ENCODE data around the gene PPAT.

Gene PPAT

DNA sequence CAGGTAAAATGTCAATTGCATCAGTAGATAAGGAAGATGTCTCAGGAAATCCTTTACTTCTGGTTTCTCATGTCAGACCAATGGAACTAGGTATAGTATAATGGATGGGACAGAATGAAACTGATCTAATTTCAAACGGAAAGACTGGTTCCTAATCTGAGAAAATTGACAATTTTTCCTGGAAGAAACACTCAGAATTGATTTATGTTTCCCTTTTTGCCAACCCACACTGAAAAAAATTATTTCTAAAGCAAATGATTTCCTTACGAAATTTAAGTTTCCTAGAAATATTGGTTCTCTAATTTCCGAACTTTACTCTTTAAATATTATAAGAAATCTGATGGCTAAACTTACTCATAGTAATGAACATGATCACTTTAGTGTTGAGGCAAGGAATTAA, 19.1 kb downstream of the PPAT start:
- Mint-ChIP-seq H3K27me3 (no peaks in the 10 kb centered on the region), H3K9me3 (no peaks in the 10 kb centered on the region), H3K27ac (no peak overlapping the region), H3K4me1 (ENCODE audit: low read depth) (peaks cover 19% of the 10 kb centered on the region), H3K4me3 (no peak overlapping the region), H3K36me3 (ENCODE audit: low read depth) (peaks cover 5% of the 10 kb centered on the region)

DNA sequence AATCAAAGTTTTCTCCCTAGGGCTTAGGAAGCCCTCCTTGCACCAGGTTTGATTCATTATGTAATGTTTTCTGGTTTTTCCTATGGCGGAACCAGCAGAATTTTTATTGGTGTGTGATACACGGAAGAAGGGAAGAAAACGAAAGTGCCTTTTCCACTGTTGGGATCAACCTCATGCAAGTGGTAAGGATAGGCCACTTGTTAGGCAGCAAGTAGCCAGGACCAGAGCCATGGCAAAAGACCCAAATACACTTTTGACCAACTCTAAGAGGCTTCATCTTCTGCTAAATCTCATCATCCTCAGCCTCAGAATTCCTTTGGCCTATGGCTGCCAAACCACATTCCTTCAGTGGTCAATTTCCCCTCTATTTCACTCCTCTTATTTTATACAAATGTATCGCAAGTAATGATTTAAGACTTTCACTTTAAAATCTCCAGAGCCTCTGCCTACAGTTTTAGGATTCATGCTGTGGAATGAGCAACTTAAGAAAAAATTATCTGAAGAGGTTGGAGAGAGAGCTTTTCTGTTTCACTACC, 21.2 kb downstream of the PPAT start:
- no peaks in the 10 kb centered on the region for H3K36me3 Mint-ChIP-seq (ENCODE audit: low read depth)
- no peak overlapping the region for H3K27ac Mint-ChIP-seq
- H3K4me3 Mint-ChIP-seq: no peak overlapping the region
- H3K4me1 Mint-ChIP-seq (ENCODE audit: low read depth): peaks cover 37% of the 10 kb centered on the region
- H3K9me3 Mint-ChIP-seq: no peaks in the 10 kb centered on the region
- H3K27me3 Mint-ChIP-seq: no peaks in the 10 kb centered on the region

DNA sequence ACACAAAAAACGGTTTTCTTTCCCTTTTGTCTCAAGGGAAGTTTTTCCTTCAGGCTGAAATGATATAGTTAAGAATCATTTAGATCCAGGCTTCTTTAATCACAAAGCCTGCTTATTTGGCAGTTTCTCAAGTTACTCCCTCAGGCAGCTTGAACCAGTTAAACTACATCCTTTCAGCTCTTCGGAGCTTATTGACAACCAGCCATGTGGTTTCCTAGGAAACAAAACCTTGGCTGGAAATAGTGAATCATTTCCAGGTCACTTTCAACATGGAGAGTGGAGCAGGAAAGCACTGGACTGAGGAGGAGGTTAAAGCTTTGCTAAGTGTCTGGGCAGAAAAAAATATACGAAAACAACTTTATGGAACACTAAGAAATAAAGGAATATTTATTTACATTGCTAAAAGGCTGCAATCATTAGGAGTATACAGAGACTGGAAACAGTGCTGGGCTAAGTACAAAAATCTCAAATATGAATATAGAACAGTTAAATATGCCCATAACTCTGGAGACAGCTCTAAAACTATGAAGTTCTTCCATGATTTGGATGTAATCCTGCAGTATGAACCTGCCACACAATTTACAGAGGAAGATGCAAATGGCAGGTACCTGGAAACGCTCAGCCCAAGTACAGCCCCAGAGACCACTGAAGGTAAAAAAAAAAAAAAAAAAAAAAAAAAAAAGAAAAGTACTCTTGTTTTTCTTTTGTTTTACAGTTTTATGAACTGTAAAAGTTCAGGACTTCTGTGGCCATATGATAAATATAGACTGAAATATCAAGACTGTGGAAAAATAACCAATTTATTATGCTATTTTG, 25.0 kb downstream of the PPAT start:
- Mint-ChIP-seq H3K36me3 (ENCODE audit: low read depth) (peaks cover 24% of the 10 kb centered on the region), H3K4me3 (no peak overlapping the region), H3K4me1 (ENCODE audit: low read depth) (peaks cover 33% of the 10 kb centered on the region), H3K27ac (peak overlapping the region; percentile 64), H3K27me3 (no peaks in the 10 kb centered on the region), H3K9me3 (no peaks in the 10 kb centered on the region)

DNA sequence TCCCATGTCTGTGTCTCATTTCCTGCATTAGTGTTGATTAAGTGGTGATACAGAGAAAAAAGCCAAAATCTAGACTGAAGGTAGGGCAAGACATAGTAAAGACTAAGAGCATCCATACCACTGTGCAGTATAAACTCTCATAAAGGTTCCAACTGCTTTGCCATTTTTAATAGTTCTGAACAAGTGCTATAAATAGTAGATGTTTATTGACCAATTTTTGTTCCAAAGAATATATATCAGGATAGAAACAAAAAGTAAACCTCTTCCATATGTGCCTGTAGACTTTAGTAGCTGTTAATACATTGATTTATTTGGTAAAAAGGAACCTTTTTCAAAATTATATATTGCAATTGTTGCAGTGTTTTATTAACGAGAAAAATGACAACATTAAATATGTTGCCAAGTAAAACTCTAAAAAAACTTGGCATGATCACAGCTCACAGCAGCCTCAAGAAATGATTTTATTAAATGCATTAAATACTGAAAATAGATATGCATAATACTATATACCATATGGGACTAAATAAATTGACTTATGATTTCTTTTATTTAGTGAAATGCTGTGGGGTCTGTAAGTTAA, 25.8 kb downstream of the PPAT start:
- no peak overlapping the region for H3K4me3 Mint-ChIP-seq
- peaks cover 31% of the 10 kb centered on the region for H3K36me3 Mint-ChIP-seq (ENCODE audit: low read depth)
- H3K27me3 Mint-ChIP-seq: no peaks in the 10 kb centered on the region
- H3K4me1 Mint-ChIP-seq (ENCODE audit: low read depth): peaks cover 33% of the 10 kb centered on the region
- H3K27ac Mint-ChIP-seq: no peak overlapping the region
- H3K9me3 Mint-ChIP-seq: no peaks in the 10 kb centered on the region

DNA sequence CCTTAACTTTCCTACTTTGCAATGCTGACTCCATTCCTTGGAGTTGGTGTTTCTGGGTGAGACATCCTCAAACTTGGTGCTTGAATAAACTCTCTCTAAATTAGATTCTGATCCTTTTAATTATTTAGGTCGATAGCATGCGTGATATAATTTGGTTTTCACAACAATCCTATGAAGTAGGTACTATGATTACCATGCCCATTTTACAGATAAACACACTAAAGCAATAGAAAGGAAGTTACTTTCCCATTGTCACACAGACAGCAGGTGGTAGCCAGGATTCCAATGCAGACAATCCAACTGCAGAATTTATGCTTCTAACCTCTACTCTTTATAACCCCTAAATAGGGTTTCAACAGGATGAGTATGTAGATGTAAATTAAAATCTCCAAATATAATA, 26.4 kb downstream of the PPAT start:
- peaks cover 37% of the 10 kb centered on the region for H3K36me3 Mint-ChIP-seq (ENCODE audit: low read depth)
- H3K9me3 Mint-ChIP-seq: no peaks in the 10 kb centered on the region
- H3K27ac Mint-ChIP-seq: no peak overlapping the region

DNA sequence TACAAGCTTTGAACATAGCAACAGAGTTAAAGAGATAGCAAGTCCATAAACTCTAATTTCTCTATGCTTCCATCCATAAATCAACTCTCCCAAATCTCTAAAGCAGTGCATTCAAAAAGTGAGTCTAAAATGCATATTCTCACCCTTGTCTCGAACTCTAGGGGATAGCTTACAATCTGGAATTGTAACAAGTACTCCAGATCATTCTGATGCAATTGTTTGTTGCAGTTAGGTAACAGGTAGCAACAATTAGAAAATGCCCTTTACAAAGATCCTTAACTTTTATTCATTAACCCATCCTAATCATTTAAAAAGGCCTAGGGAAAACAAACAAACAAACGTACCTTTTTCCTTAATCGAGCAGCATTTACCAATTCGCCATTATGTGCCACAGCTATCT, 29.3 kb downstream of the PPAT start:
- no peak overlapping the region for H3K27ac Mint-ChIP-seq
- peaks cover 16% of the 10 kb centered on the region for H3K4me1 Mint-ChIP-seq (ENCODE audit: low read depth)
- H3K27me3 Mint-ChIP-seq: no peaks in the 10 kb centered on the region
- no peaks in the 10 kb centered on the region for H3K9me3 Mint-ChIP-seq
- H3K36me3 Mint-ChIP-seq (ENCODE audit: low read depth): peaks cover 54% of the 10 kb centered on the region
- H3K4me3 Mint-ChIP-seq: no peak overlapping the region

More for the DNA sequence above, 26.4 kb downstream of the PPAT start:
- H3K4me1 Mint-ChIP-seq (ENCODE audit: low read depth): peaks cover 33% of the 10 kb centered on the region
- H3K4me3 Mint-ChIP-seq: no peak overlapping the region
- H3K27me3 Mint-ChIP-seq: no peaks in the 10 kb centered on the region

DNA sequence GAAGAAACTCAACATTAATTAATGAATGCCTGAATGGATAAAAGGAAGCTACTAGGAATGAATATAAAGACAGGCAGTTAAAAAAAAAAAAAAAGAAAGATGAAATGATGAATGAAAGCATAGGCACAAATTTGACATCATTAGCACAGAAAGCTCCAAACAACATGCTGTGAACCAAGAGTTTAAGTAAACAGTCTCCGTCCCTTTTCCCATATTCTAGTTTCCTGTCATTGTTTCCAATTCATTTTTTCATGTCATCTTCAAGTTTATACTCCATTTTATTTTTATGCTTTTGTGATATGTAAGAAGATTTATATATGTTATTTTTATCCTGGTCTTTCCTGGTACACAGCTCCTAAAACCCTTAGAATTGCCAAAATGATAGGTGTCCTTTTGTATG, 30.4 kb downstream of the PPAT start:
- no peaks in the 10 kb centered on the region for H3K27me3 Mint-ChIP-seq
- no peaks in the 10 kb centered on the region for H3K9me3 Mint-ChIP-seq
- peaks cover 6% of the 10 kb centered on the region for H3K4me1 Mint-ChIP-seq (ENCODE audit: low read depth)
- no peak overlapping the region for H3K4me3 Mint-ChIP-seq
- no peak overlapping the region for H3K27ac Mint-ChIP-seq
- peaks cover 63% of the 10 kb centered on the region for H3K36me3 Mint-ChIP-seq (ENCODE audit: low read depth)

DNA sequence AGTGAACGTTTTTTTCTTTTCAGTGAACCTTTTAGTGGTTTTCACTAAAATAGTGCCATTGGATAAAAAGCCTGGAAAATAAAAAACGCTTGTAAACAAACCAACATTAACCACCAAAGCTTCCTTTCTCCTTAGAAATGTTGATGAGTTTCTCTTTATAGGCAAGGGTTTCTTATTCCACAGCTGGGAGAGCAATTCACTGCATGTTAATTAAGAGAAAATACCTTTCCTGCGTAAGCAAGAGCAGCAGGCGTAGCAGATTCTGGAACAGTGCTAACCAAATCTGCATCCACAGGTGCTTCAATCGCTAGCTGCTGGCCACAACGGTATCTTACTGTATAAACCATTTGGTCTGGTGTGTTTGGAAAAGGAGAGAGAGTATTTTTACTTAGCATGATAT, 34.9 kb downstream of the PPAT start:
- Mint-ChIP-seq H3K4me3 (no peak overlapping the region), H3K27me3 (no peaks in the 10 kb centered on the region), H3K4me1 (ENCODE audit: low read depth) (no peaks in the 10 kb centered on the region), H3K9me3 (no peaks in the 10 kb centered on the region), H3K36me3 (ENCODE audit: low read depth) (peaks cover 64% of the 10 kb centered on the region), H3K27ac (no peak overlapping the region)

DNA sequence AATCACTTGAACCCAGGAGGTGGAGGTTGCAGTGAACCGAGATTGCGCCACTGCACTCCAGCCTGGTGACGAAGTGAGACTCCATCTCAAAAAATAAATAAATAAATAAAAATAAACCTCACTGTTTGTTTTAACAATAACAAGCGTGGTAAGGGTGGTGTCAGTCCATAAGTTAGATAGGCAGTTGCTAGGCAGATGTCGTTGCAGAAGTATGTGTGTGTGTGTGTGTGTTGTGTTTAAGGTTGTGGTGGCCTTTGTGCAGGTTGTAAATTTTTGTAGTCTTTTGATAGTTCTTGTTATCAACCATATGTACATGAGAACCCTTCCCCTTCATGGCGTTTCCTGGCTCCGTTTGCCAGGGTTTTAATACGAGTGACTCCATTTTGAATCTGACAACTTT, 44.1 kb downstream of the PPAT start:
- Mint-ChIP-seq H3K36me3 (ENCODE audit: low read depth) (peaks cover 46% of the 10 kb centered on the region), H3K27me3 (no peaks in the 10 kb centered on the region), H3K27ac (no peak overlapping the region), H3K4me1 (ENCODE audit: low read depth) (peaks cover 36% of the 10 kb centered on the region), H3K9me3 (no peaks in the 10 kb centered on the region), H3K4me3 (no peak overlapping the region)

DNA sequence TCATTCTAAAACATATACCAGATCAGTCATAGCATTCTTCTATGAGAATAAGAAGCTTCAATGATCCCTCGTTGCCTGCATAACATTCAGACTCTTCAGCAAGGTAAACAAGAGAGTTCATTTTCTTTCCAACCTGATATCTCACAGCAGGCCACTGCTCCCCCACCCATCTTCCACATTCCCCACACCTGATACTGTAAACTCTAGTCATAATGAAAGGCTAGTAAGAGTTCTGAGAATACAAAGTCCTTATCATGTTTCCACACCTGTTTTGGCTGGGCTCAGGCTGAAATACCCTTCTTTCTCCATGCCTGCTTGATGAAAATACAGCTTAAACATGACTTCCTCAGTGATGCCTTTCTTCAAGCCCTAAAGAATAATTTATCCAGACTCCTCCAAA, 45.9 kb downstream of the PPAT start:
- H3K9me3 Mint-ChIP-seq: no peaks in the 10 kb centered on the region
- peaks cover 46% of the 10 kb centered on the region for H3K4me1 Mint-ChIP-seq (ENCODE audit: low read depth)
- no peak overlapping the region for H3K27ac Mint-ChIP-seq
- H3K4me3 Mint-ChIP-seq: no peak overlapping the region
- H3K36me3 Mint-ChIP-seq (ENCODE audit: low read depth): peaks cover 31% of the 10 kb centered on the region
- no peaks in the 10 kb centered on the region for H3K27me3 Mint-ChIP-seq

DNA sequence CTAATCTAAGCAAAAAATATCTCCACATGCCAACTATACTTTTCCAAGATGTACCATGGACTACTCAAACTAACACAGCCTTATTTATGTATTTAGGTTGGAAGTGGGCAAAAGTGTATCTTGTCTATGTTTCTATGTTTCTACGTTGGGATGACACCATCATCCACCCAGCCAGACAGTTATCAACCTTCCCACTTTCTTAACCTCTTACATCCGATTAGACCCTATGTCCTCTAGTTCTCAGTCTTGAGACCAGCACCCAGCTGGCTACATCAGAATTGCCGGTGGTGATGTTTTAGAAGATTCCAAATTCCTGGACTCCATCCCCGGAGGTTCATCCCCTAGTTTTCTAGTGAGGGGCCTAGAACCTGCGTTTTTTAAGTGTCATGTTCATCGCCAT, 47.1 kb downstream of the PPAT start:
- Mint-ChIP-seq H3K27ac (peak overlapping the region; percentile 99), H3K4me1 (ENCODE audit: low read depth) (peaks cover 52% of the 10 kb centered on the region), H3K27me3 (no peaks in the 10 kb centered on the region), H3K9me3 (no peaks in the 10 kb centered on the region), H3K36me3 (ENCODE audit: low read depth) (peaks cover 26% of the 10 kb centered on the region), H3K4me3 (peak overlapping the region; percentile 97)

DNA sequence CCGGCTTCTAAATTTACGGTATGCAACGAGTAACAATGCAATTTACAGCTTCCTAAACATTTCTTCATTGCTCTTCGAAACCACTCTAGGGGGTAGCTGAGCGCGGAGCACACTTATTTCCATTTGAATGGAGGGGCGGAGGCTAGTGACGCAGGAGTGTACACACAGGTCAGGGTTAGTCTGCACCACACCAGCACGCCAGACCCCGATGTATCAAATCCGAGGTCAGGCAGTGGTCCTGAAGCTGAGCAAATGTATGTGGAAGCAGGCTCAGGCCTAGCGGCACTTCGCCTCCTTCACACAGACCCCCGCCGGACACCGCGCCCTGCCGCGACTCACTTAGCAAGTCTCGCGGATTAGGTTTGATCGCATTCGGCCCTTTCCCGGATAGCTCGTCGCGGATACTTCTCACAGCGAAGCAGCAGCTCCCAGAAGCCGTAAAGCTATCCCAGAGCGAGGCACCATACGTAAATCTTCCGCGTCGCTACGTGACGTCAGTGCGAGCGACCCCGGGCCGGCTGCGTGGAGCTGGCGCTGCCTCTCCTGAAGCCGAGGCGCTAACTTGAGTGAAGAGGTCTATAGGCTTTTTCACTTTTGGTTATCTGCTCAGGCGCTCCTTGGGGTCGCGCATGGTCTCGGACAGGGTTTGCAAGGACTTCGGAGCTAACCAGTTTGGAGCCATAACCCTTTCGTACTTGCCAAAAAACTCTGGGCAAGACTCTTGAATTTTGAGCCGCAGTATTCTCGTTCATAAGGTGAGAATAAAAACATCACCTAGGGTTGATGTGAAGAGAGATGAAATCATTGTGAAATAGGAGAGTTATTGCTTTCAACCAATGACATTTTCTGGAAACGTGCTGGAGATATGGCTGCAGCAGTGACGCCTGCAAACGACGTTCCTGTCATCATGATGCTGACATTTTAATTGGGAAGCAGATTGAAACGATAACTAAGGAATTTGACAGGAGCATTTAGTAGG, 48.1 kb downstream of the PPAT start, which contains the start of gene AASDH:
TSS of gene AASDH (minus strand) at position 469 of the 979 bp plus-strand sequence. CDS start 3,192 bp downstream, outside the sequence.
- H3K36me3 Mint-ChIP-seq (ENCODE audit: low read depth): peaks cover 19% of the 10 kb centered on the region
- peak within 1 kb of the TSS; percentile 97 for H3K4me3 Mint-ChIP-seq
- H3K27me3 Mint-ChIP-seq: no peaks in the 10 kb centered on the region
- no peaks in the 10 kb centered on the region for H3K9me3 Mint-ChIP-seq
- H3K4me1 Mint-ChIP-seq (ENCODE audit: low read depth): peaks cover 52% of the 10 kb centered on the region
- H3K27ac Mint-ChIP-seq: peak within 1 kb of the TSS; percentile 99

DNA sequence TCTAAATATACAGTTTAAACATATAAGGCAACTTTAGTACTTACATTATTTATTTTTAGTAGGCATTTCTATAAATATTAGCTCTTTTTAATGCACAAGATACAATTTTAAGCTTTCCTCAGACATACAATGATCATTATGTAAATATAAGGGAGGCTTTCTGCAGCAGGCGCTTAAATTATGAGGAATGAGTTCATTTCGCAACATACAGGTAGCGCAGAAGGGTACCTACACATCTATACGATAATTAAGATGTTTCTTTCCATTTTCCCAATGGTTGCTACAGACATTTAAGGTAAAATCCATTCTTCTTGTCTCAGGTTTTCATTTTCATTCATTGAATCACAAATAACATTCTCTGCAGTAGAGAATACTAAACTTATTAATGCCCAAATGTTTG, 49.3 kb downstream of the PPAT start:
- no peaks in the 10 kb centered on the region for H3K9me3 Mint-ChIP-seq
- peak overlapping the region; percentile 49 for H3K27ac Mint-ChIP-seq
- no peaks in the 10 kb centered on the region for H3K27me3 Mint-ChIP-seq
- peaks cover 52% of the 10 kb centered on the region for H3K4me1 Mint-ChIP-seq (ENCODE audit: low read depth)
- H3K4me3 Mint-ChIP-seq: peak overlapping the region; percentile 97
- H3K36me3 Mint-ChIP-seq (ENCODE audit: low read depth): peaks cover 19% of the 10 kb centered on the region

DNA sequence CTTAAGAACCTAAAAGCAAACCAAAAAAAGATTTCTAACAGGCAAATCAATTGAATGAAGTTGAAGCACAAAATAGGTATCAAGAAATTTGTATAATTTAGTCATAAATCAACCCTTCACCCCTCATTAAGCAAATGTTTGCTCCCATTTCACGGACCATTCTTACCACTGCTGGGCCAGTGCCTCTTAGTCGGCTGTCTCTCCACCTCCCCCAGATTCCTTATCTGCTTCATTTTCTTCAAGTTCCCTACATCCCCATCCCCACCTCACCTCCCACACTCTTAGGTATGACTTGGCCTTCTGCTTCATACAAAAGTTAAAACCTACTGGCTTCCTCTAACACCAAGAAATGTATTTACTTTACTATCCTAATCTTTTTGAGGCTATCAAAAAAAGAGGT, 60.0 kb downstream of the PPAT start:
- no peaks in the 10 kb centered on the region for H3K4me1 Mint-ChIP-seq (ENCODE audit: low read depth)
- H3K27me3 Mint-ChIP-seq: no peaks in the 10 kb centered on the region
- H3K36me3 Mint-ChIP-seq (ENCODE audit: low read depth): peaks cover 25% of the 10 kb centered on the region
- H3K4me3 Mint-ChIP-seq: no peak overlapping the region
- H3K27ac Mint-ChIP-seq: peak overlapping the region; percentile 36
- H3K9me3 Mint-ChIP-seq: no peaks in the 10 kb centered on the region

Measured in stimulated activated naive CD8-positive, alpha-beta T cell treated with anti-CD3 and anti-CD28 coated beads, Interleukin-15, Interleukin-2, amounts not matched to agents 100 ng/mL and 50 ng/mL, for 24 hours (primary cell).